ENCODE results near the gene S1PR2. TPM values are rescaled to one million over a fixed set of nuclear protein-coding genes. Genes with fewer than 3 reads are reported as not detected.

S1PR2 gene
- total and polyA plus RNA-seq, 3 experiments from 2014 or later: 2.2 to 19.9 (median 18.4) TPM

DNA sequence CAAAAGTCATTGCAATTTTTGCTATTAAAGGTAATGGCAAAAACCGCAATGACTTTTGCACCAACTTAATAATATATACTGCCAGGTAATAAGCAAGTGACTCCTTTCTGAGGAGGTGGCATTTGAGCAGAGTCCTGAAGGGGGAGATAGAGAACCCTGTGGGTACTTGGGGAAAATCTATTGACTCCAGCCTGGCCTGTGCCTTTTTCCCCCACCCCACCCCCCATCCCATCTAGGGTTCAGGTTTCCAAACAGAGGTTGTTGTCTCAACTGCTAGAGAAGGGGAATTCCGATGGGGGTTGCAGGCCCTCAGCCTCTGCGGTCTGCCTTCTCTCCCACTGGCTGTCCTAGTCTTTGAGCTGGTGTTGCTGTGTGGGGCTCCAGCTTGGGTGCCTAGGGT lies 11.5 kb downstream of the S1PR2 start:
- peak in 4 of 5 donors; percentile 7 to 48 (median 23) for DNase-seq
- Mint-ChIP-seq H3K9me3 (no peaks in the 10 kb centered on the region), H3K27ac (peak overlapping the region in 1 of 8 donors; percentile 69), H3K4me1 (peaks cover 1 to 4% (median 4%) of the 10 kb centered on the region in 3 donors), H3K27me3 (no peaks in the 10 kb centered on the region), H3K36me3 (peaks cover 0 to 13% (median 6%) of the 10 kb centered on the region in 3 donors), H3K4me3 (no peak overlapping the region)
- POLR2A ChIA-PET: interaction anchor here (0.5 to 0.7 kb wide), 2 partner anchors 17 to 136 kb away, joined by 4 to 5 read pairs; no protein-coding TSS in a partner anchor
- Histone ChIP-seq H3K36me3 (ENCODE audit: insufficient read depth, low read length) (no peaks in the 10 kb centered on the region), H3K27ac (ENCODE audit: low read depth, low read length) (no peak overlapping the region), H3K4me1 (ENCODE audit: insufficient read depth, low read length) (peaks cover 4% of the 10 kb centered on the region), H3K4me3 (ENCODE audit: low read length) (no peak overlapping the region), H3K27me3 (ENCODE audit: insufficient read depth, low read length, poor library complexity, severe bottlenecking) (no peaks in the 10 kb centered on the region), H3K9me3 (ENCODE audit: low read length) (no peaks in the 10 kb centered on the region)
- CTCF ChIA-PET: interaction anchor here (0.6 to 3.5 kb wide), 6 partner anchors 9 to 30 kb away, joined by 3 to 16 read pairs (median 4); partner anchors contain the start of gene S1PR2

DNA sequence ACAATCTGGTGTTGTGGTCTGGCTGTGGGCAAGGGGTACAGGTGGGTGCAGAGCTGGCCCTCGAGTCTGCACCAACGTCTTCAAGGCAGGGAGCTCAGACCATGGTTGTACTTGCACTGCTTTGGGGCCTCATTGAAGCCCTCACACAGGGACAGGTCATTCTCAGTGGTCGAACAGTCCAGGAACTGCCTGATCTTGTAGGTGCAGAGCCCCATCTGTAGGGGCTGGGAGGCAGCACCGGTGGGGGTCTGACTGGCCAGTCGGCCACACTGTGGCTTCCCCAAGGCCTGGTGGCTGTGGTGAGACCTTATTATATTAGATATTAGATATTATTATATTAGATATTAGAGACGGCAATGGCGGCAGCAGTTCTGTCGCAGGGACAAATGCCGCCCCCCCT lies 14.0 kb downstream of the S1PR2 start:
- Histone ChIP-seq H3K4me3 (ENCODE audit: low read length) (no peak overlapping the region), H3K4me1 (ENCODE audit: insufficient read depth, low read length) (peaks cover 4% of the 10 kb centered on the region), H3K36me3 (ENCODE audit: insufficient read depth, low read length) (no peaks in the 10 kb centered on the region), H3K9me3 (ENCODE audit: low read length) (no peaks in the 10 kb centered on the region), H3K27ac (ENCODE audit: low read depth, low read length) (no peak overlapping the region), H3K27me3 (ENCODE audit: insufficient read depth, low read length, poor library complexity, severe bottlenecking) (no peaks in the 10 kb centered on the region)
- Mint-ChIP-seq H3K9me3 (no peaks in the 10 kb centered on the region), H3K36me3 (peaks cover 0 to 2% (median 0%) of the 10 kb centered on the region in 3 donors), H3K4me3 (no peak overlapping the region), H3K27me3 (peaks cover 0 to 1% of the 10 kb centered on the region in 2 donors), H3K27ac (peak overlapping the region in 1 of 8 donors; percentile 38), H3K4me1 (peaks cover 0 to 4% (median 1%) of the 10 kb centered on the region in 3 donors)
- DNase-seq: no peak
- ChIA-PET POLR2A (no interaction called here), CTCF (interaction anchor here (0.7 kb wide), 1 partner anchor 74 kb away, joined by 3 read pairs; no protein-coding TSS in a partner anchor)

DNA sequence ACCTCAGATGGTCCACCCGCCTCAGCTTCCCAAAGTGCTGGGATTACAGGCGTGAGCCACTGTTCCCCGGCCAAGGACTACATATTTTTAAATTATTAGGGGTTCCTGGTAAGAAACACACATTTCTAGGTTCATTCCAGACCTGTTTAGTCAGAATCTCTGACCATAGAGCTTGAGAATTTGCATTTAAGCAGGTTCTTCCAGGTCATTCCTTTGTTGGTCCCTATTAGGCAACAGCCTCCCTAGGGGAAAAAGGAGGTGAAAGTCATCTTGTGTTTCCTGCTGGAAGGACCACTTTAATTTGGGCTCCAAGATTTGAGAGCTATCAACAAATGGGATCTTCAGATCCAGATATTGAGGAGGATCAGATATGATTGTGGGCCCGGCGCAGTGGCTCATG lies 16.3 kb downstream of the S1PR2 start:
- Mint-ChIP-seq H3K9me3 (no peaks in the 10 kb centered on the region), H3K36me3 (no peaks in the 10 kb centered on the region), H3K4me3 (no peak overlapping the region), H3K27me3 (peaks cover 0 to 1% of the 10 kb centered on the region in 2 donors), H3K4me1 (peaks cover 0 to 3% (median 1%) of the 10 kb centered on the region in 3 donors), H3K27ac (no peak overlapping the region)
- Histone ChIP-seq H3K36me3 (ENCODE audit: insufficient read depth, low read length) (no peaks in the 10 kb centered on the region), H3K9me3 (ENCODE audit: low read length) (no peaks in the 10 kb centered on the region), H3K27me3 (ENCODE audit: insufficient read depth, low read length, poor library complexity, severe bottlenecking) (no peaks in the 10 kb centered on the region), H3K4me1 (ENCODE audit: insufficient read depth, low read length) (peaks cover 3% of the 10 kb centered on the region), H3K4me3 (ENCODE audit: low read length) (no peak overlapping the region), H3K27ac (ENCODE audit: low read depth, low read length) (no peak overlapping the region)
- no peak for DNase-seq
- ChIA-PET POLR2A (no interaction called here), CTCF (interaction anchor here (1.2 to 1.4 kb wide), 3 partner anchors 15 to 35 kb away, joined by 3 to 4 read pairs (median 3); no protein-coding TSS in a partner anchor)

DNA sequence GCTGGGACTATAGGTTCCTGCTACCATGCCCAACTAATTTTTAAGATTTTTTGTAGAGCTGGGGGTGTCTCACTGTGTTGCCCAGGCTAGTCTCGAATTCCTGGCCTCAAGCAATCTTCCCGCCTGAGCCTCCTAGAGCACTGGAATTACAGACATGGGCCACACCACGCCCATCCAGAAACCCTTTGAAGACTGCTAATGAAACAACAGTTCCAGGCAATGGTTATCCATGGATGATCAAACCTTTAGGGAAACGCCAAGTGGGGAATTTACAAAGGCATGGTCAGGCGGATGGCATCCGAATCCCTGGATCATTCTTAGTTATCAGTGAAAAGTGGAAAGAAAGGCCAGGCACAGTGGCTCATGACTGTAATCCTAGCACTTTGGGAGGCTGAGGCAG lies 19.4 kb downstream of the S1PR2 start:
- Mint-ChIP-seq H3K9me3 (peaks cover 0 to 3% (median 0%) of the 10 kb centered on the region in 5 donors), H3K27me3 (peaks cover 0 to 1% of the 10 kb centered on the region in 2 donors), H3K4me3 (no peak overlapping the region), H3K36me3 (peaks cover 0 to 4% (median 2%) of the 10 kb centered on the region in 3 donors), H3K4me1 (no peaks in the 10 kb centered on the region), H3K27ac (no peak overlapping the region)
- Histone ChIP-seq H3K27me3 (ENCODE audit: insufficient read depth, low read length, poor library complexity, severe bottlenecking) (no peaks in the 10 kb centered on the region), H3K9me3 (ENCODE audit: low read length) (no peaks in the 10 kb centered on the region), H3K4me3 (ENCODE audit: low read length) (no peak overlapping the region), H3K27ac (ENCODE audit: low read depth, low read length) (no peak overlapping the region), H3K36me3 (ENCODE audit: insufficient read depth, low read length) (no peaks in the 10 kb centered on the region), H3K4me1 (ENCODE audit: insufficient read depth, low read length) (no peaks in the 10 kb centered on the region)
- ChIA-PET POLR2A (interaction anchor here (0.6 kb wide), 2 partner anchors 242 to 623 kb away, joined by 4 to 6 read pairs; no protein-coding TSS in a partner anchor), CTCF (no interaction called here)
- no peak for DNase-seq

DNA sequence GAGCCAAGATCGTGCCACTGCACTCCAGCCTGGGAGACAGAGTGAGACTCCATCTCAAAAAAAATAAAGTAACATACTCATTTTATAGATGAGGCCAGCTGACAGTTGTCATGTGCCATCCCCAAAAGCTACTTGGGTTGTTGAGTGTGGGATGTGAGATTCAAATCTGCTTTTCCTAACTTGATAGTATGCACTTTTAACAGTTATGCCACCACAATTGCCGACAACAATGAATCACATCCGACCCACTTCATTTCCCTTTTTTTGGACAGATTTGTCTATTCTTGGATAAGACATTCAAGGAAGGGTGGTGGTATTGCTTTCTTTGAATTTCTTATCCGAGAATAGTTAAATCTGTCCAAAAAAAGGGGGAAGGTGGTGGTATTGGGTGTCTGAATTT lies 20.1 kb downstream of the S1PR2 start:
- Histone ChIP-seq H3K4me1 (ENCODE audit: insufficient read depth, low read length) (no peaks in the 10 kb centered on the region), H3K27me3 (ENCODE audit: insufficient read depth, low read length, poor library complexity, severe bottlenecking) (no peaks in the 10 kb centered on the region), H3K36me3 (ENCODE audit: insufficient read depth, low read length) (no peaks in the 10 kb centered on the region), H3K4me3 (ENCODE audit: low read length) (no peak overlapping the region), H3K27ac (ENCODE audit: low read depth, low read length) (no peak overlapping the region), H3K9me3 (ENCODE audit: low read length) (no peaks in the 10 kb centered on the region)
- no peak for DNase-seq
- Mint-ChIP-seq H3K4me1 (no peaks in the 10 kb centered on the region), H3K36me3 (peaks cover 0 to 4% (median 2%) of the 10 kb centered on the region in 3 donors), H3K9me3 (peaks cover 0 to 3% (median 0%) of the 10 kb centered on the region in 5 donors), H3K27me3 (peaks cover 0 to 1% of the 10 kb centered on the region in 2 donors), H3K4me3 (no peak overlapping the region), H3K27ac (peak overlapping the region in 2 of 8 donors; percentile 1 to 24)
- CTCF ChIA-PET: no interaction called here
- POLR2A ChIA-PET: interaction anchor here (0.6 kb wide), 2 partner anchors 623 to 1070 kb away, joined by 3 to 6 read pairs; no protein-coding TSS in a partner anchor

DNA sequence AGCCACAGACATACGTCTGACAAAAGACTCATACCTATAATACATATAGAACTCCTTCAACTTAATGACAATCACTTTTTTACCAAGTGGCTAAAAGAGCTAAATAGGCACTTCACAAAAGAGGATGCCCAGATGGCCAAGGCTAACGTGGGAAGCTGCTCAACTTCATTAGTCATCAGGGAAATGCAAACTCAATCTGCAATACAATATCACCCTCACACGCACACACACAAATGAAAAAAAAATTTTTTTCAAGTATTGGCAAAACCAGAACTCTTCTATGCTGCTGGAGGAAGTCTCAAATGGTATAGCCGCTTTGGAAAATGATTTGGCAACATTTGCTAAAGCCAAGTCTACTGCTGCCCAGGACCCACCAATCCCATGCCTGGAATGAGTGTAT lies 21.8 kb downstream of the S1PR2 start:
- Mint-ChIP-seq H3K27me3 (peaks cover 0 to 1% of the 10 kb centered on the region in 2 donors), H3K9me3 (peaks cover 0 to 3% (median 0%) of the 10 kb centered on the region in 5 donors), H3K27ac (peak overlapping the region in 1 of 8 donors; percentile 50), H3K4me3 (no peak overlapping the region), H3K36me3 (peaks cover 0 to 4% (median 2%) of the 10 kb centered on the region in 3 donors), H3K4me1 (no peaks in the 10 kb centered on the region)
- H3K36me3 ChIP-seq (ENCODE audit: insufficient read depth, low read length): no peaks in the 10 kb centered on the region
- no peak overlapping the region for H3K27ac ChIP-seq (ENCODE audit: low read depth, low read length)
- CTCF ChIA-PET: interaction anchor here (0.7 to 1.1 kb wide), 2 partner anchors 41 to 233 kb away, joined by 3 to 4 read pairs; no protein-coding TSS in a partner anchor
- POLR2A ChIA-PET: interaction anchor here (0.6 kb wide), 1 partner anchor 97 kb away, joined by 4 read pairs; no protein-coding TSS in a partner anchor
- no peaks in the 10 kb centered on the region for H3K4me1 ChIP-seq (ENCODE audit: insufficient read depth, low read length)
- H3K9me3 ChIP-seq (ENCODE audit: low read length): no peaks in the 10 kb centered on the region
- no peak overlapping the region for H3K4me3 ChIP-seq (ENCODE audit: low read length)
- no peak for DNase-seq
- H3K27me3 ChIP-seq (ENCODE audit: insufficient read depth, low read length, poor library complexity, severe bottlenecking): no peaks in the 10 kb centered on the region

DNA sequence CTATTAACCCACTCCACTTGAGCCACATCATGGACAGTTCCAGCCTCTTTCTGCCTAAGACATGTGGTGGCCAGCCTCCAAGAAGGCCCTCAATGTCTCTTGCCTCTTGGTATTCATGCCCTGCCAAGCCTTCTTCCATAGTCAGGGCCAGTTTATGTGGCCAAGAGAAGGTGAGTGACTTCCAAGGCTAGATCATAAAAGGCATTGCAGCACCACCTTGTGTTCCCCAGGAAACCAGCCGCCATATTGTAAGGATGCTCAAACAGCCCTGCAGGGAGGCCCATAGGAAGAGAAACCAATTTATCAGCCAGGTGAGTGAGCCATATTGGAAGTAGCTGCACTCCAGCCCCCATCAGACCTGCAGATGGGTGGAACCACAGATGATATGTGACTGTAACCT lies 24.1 kb downstream of the S1PR2 start:
- ChIA-PET POLR2A (no interaction called here), CTCF (interaction anchor here (0.7 to 1.5 kb wide), 4 partner anchors 9 to 230 kb away, joined by 3 to 4 read pairs (median 3); no protein-coding TSS in a partner anchor)
- Mint-ChIP-seq H3K27me3 (no peaks in the 10 kb centered on the region), H3K9me3 (peaks cover 0 to 3% (median 0%) of the 10 kb centered on the region in 5 donors), H3K27ac (peak overlapping the region in 1 of 8 donors; percentile 75), H3K36me3 (peaks cover 0 to 4% (median 2%) of the 10 kb centered on the region in 3 donors), H3K4me1 (no peaks in the 10 kb centered on the region), H3K4me3 (no peak overlapping the region)
- no peaks in the 10 kb centered on the region for H3K4me1 ChIP-seq (ENCODE audit: insufficient read depth, low read length)
- H3K9me3 ChIP-seq (ENCODE audit: low read length): no peaks in the 10 kb centered on the region
- H3K27me3 ChIP-seq (ENCODE audit: insufficient read depth, low read length, poor library complexity, severe bottlenecking): no peaks in the 10 kb centered on the region
- no peak for DNase-seq
- no peak overlapping the region for H3K4me3 ChIP-seq (ENCODE audit: low read length)
- H3K27ac ChIP-seq (ENCODE audit: low read depth, low read length): no peak overlapping the region
- no peaks in the 10 kb centered on the region for H3K36me3 ChIP-seq (ENCODE audit: insufficient read depth, low read length)

DNA sequence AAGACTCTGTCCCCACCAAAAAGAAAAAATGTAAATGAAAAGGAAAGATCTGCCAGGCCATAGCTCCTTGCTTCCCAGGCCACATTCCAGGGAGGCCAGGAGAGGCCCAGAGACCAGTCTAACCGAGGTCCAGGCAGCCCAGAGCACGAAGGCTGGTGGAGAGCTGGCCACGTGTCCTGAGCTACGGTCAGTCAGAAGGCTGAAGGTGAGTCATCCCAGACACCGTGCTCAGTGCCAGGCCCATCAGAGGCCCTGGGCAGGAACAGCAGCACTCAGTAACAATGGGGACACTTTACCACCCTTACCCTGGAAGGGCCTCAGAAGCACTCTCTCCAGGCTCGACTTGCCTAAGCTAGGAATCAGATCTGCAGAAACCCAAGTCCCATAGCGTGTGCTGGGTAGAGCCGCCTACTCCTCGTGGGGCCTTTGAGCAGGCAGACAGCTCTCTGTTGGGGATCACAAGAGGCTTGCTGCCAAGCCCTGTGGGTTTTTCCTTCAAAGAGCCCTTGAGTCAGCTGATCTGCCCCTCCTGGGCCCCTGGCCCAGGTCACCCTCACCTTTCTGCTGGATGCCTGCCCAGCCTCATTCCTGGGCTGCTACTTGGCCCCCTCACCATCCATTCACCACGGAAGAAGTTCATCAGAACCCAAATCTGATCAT lies 24.8 kb downstream of the S1PR2 start:
- peak overlapping the region in 1 of 8 donors; percentile 75 for H3K27ac Mint-ChIP-seq
- ChIA-PET POLR2A (no interaction called here), CTCF (interaction anchor here (0.6 to 1.5 kb wide), 3 partner anchors 14 to 231 kb away, joined by 3 to 4 read pairs (median 3); no protein-coding TSS in a partner anchor)
- H3K4me1 Mint-ChIP-seq: no peaks in the 10 kb centered on the region
- peaks cover 0 to 4% (median 2%) of the 10 kb centered on the region in 3 donors for H3K36me3 Mint-ChIP-seq
- H3K27me3 Mint-ChIP-seq: no peaks in the 10 kb centered on the region
- Histone ChIP-seq H3K36me3 (ENCODE audit: insufficient read depth, low read length) (no peaks in the 10 kb centered on the region), H3K27me3 (ENCODE audit: insufficient read depth, low read length, poor library complexity, severe bottlenecking) (no peaks in the 10 kb centered on the region), H3K9me3 (ENCODE audit: low read length) (no peaks in the 10 kb centered on the region), H3K27ac (ENCODE audit: low read depth, low read length) (no peak overlapping the region), H3K4me1 (ENCODE audit: insufficient read depth, low read length) (no peaks in the 10 kb centered on the region), H3K4me3 (ENCODE audit: low read length) (no peak overlapping the region)
- no peak overlapping the region for H3K4me3 Mint-ChIP-seq
- peaks cover 0 to 3% (median 0%) of the 10 kb centered on the region in 5 donors for H3K9me3 Mint-ChIP-seq
- no peak for DNase-seq
